A673 (cell line): ENCODE data around the gene CSGALNACT2.

ENCODE experiments used
- EZH2 ChIP-seq: fragments of 200-600 bp; sonication (generic); IDR thresholded peaks from 2 replicates; pipeline ENCODE4 v1.6.1; 2017; ENCODE audit warnings: borderline replicate concordance, low read depth, mild to moderate bottlenecking, mixed read lengths, antibody characterized with exemption, low read length; ENCODE audit not compliant: poor library complexity, severe bottlenecking
- TF ChIP-seq, protein P1 (sequence below): fragments of 300-800, 200-600 bp; sonication (generic); conservative IDR thresholded peaks from 2 replicates; pipeline ENCODE4 v1.5.1; 2017; ENCODE audit warnings: low read depth, mild to moderate bottlenecking, antibody characterized with exemption, low read length, moderate library complexity, mixed read lengths

DNA sequence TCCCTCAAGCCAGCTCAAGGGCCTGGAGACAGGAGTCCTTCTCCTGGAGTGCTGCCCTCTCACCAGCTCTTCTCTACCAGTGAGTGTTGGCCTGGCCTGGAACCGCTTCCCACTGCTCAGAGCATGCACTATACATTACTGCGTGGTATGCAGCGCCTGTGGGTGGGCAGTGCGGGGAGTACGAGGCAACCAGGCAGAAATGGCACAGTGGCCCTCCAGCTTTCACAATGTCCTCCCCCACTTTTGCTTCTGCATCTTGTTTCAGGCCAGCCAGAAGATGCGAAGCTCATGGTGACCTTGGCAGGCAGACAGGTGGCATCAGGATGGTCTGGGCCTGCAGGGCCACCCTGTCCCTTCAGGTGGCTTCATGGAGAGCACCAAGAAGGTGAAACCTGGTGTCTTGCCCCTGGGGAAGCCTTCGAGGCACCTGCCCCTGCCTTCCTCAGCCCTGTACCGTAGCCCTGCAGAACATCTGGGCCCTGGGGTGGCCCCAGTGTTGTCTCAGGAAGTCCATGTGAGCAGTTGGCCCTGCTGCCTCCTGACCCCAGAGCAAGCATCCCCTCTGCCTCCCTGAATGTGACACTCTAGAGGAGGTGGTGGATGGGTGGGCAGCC, 92.8 kb downstream of the CSGALNACT2 start:
- TF ChIP-seq, protein P1, sequence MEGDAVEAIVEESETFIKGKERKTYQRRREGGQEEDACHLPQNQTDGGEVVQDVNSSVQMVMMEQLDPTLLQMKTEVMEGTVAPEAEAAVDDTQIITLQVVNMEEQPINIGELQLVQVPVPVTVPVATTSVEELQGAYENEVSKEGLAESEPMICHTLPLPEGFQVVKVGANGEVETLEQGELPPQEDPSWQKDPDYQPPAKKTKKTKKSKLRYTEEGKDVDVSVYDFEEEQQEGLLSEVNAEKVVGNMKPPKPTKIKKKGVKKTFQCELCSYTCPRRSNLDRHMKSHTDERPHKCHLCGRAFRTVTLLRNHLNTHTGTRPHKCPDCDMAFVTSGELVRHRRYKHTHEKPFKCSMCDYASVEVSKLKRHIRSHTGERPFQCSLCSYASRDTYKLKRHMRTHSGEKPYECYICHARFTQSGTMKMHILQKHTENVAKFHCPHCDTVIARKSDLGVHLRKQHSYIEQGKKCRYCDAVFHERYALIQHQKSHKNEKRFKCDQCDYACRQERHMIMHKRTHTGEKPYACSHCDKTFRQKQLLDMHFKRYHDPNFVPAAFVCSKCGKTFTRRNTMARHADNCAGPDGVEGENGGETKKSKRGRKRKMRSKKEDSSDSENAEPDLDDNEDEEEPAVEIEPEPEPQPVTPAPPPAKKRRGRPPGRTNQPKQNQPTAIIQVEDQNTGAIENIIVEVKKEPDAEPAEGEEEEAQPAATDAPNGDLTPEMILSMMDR: no peak
- TF ChIP-seq EZH2: no peak
